Keratinocyte (primary cell): ENCODE measurements around the gene SLC38A6.

Experiments
- EZH2 ChIP-seq: IDR thresholded peaks from one replicate; pipeline ENCODE4 v1.6.1; 2012; ENCODE audit warnings: inconsistent platforms, mild to moderate bottlenecking, low read length, moderate library complexity
- TF ChIP-seq, protein P1 (sequence below), 3 experiments: IDR thresholded peaks in 1 of 3; conservative IDR thresholded peaks in 1 of 3; optimal IDR thresholded peaks in 1 of 3; 2 replicates in 2 of 3; 3 replicates in 1 of 3; pipeline versions ENCODE3 to v1.5.1; 2011; ENCODE audit warnings: low read length in 3 of 3, mild to moderate bottlenecking in 3 of 3, moderate library complexity in 2 of 3, control low read depth in 1 of 3, inconsistent platforms in 1 of 3; ENCODE audit not compliant: insufficient read depth in 2 of 3; ENCODE audit errors: extremely low read depth in 1 of 3

DNA sequence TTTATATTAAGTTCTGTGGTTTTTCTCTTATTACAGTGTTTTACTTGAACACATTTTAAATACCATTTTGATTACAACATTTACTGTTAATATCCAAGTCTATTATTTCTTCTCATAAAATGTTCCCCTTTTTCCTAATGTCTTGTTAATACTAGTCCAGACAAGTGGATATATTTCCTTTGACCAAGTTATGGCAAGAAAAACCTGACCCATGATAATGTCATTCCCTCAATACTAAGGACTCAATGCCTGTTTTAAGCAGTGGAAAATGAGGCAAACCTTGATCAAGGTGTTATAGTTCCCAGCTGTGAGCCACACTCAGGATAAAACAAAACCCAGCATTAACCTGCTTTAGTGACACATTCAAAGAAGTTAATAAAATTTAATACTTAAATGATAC is 12.4 kb upstream of the SLC38A6 start:
- TF ChIP-seq, protein P1, sequence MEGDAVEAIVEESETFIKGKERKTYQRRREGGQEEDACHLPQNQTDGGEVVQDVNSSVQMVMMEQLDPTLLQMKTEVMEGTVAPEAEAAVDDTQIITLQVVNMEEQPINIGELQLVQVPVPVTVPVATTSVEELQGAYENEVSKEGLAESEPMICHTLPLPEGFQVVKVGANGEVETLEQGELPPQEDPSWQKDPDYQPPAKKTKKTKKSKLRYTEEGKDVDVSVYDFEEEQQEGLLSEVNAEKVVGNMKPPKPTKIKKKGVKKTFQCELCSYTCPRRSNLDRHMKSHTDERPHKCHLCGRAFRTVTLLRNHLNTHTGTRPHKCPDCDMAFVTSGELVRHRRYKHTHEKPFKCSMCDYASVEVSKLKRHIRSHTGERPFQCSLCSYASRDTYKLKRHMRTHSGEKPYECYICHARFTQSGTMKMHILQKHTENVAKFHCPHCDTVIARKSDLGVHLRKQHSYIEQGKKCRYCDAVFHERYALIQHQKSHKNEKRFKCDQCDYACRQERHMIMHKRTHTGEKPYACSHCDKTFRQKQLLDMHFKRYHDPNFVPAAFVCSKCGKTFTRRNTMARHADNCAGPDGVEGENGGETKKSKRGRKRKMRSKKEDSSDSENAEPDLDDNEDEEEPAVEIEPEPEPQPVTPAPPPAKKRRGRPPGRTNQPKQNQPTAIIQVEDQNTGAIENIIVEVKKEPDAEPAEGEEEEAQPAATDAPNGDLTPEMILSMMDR (optimal IDR thresholded peaks at IDR 0.05 in 1 of 3, IDR thresholded peaks at IDR 0.05 in 1 of 3, conservative IDR thresholded peaks at IDR 0.05 in 1 of 3; ENCODE audit: extremely low read depth in 1 of 3, insufficient read depth in 2 of 3, low read length in 3 of 3), result no peak
- no peak for TF ChIP-seq EZH2
